ENCODE results near the gene NKX2-3. TPM values are rescaled to one million over a fixed set of nuclear protein-coding genes. Genes with fewer than 3 reads are reported as not detected.

The NKX2-3 gene
- total and polyA plus RNA-seq, 8 donors, result 0.45 to 5.8 (median 1.1) TPM; not detected in 1

GRCh38 chr10:99521765-99522469, 10.8 kb upstream of the NKX2-3 start:
- no peak for TF ChIP-seq POLR2AphosphoS5 (IDR thresholded peaks at IDR 0.05)
- no peak for TF ChIP-seq POLR2A (IDR thresholded peaks at IDR 0.05)
- TF ChIP-seq CTCF (IDR thresholded peaks at IDR 0.05), result no peak
- no peak for TF ChIP-seq EP300 (IDR thresholded peaks at IDR 0.05)
- H3K9me3 ChIP-seq, result no peaks in the 10 kb centered on the region
- H3K27ac ChIP-seq, result peak overlapping the region in 3 of 5 donors; percentile 15 to 60 (median 43)
- H3K4me1 ChIP-seq, result peaks cover 27 to 45% (median 35%) of the 10 kb centered on the region in 4 donors
- H3K27me3 ChIP-seq, result peaks cover 46 to 97% (median 77%) of the 10 kb centered on the region in 3 donors
- H3K4me3 ChIP-seq, result peak overlapping the region in 1 of 4 donors; percentile 22
- peak in 1 of 2 donors; percentile 32 for DNase-seq
- WGBS, 5 donors, result 19 to 40% (median 24%) methylated on average over 43 to 51 of the region's 51 CpGs
- intact Hi-C loops (cut with DNase I; ENCODE audit: low total_unique reads), result no loop called here
- no peaks in the 10 kb centered on the region for H3K36me3 ChIP-seq

GRCh38 chr10:99522470-99523250, 10.1 kb upstream of the NKX2-3 start:
- Histone ChIP-seq H3K27ac (peak overlapping the region; percentile 18 to 60 (median 39)), H3K4me3 (peak overlapping the region in 1 of 4 donors; percentile 7), H3K9me3 (no peaks in the 10 kb centered on the region), H3K4me1 (peaks cover 27 to 50% (median 35%) of the 10 kb centered on the region in 4 donors), H3K36me3 (no peaks in the 10 kb centered on the region), H3K27me3 (peaks cover 54 to 99% (median 85%) of the 10 kb centered on the region in 3 donors)
- peak in 1 of 2 donors; percentile 21 for DNase-seq
- TF ChIP-seq POLR2AphosphoS5 (IDR thresholded peaks at IDR 0.05) (no peak), EP300 (IDR thresholded peaks at IDR 0.05) (no peak), CTCF (IDR thresholded peaks at IDR 0.05) (no peak), POLR2A (IDR thresholded peaks at IDR 0.05) (no peak)
- intact Hi-C loops (cut with DNase I; ENCODE audit: low total_unique reads), result no loop called here
- WGBS, 5 donors, result 13 to 30% (median 19%) methylated on average over 24 to 35 of the region's 35 CpGs

- peak in 1 of 2 donors; percentile 55 for DNase-seq
- peaks cover 60 to 99% (median 91%) of the 10 kb centered on the region in 3 donors for H3K27me3 ChIP-seq
These were observed 9.4 kb upstream of the NKX2-3 start for GRCh38 chr10:99523251-99523773.

More at GRCh38 chr10:99523251-99523773, 9.4 kb upstream of the NKX2-3 start:
- intact Hi-C loops (cut with DNase I; ENCODE audit: low total_unique reads), result no loop called here
- Histone ChIP-seq H3K4me3 (peak overlapping the region in 1 of 4 donors; percentile 7), H3K4me1 (peaks cover 27 to 54% (median 35%) of the 10 kb centered on the region in 4 donors), H3K9me3 (no peaks in the 10 kb centered on the region), H3K36me3 (no peaks in the 10 kb centered on the region), H3K27ac (peak overlapping the region; percentile 18 to 60 (median 40))
- TF ChIP-seq CTCF (IDR thresholded peaks at IDR 0.05), result no peak
- TF ChIP-seq POLR2AphosphoS5 (IDR thresholded peaks at IDR 0.05), result no peak
- 3 to 6% (median 4%) methylated on average over 24 to 25 of the region's 25 CpGs for WGBS, 5 donors

Measured in stomach (tissue), 9 donors.